GM18867 (cell line): ENCODE data around the gene SLC25A21.
"Not testable (repeated sequence)": the region's sequence is repeated elsewhere in the genome, so short reads cannot be mapped to it uniquely, and the experiment has no call there.

Experiments used
- ATAC-seq: cut with Tn5 transposase; IDR thresholded peaks from one replicate; pipeline ENCODE4 v1.9.1; 2021; ENCODE audit warnings: mild to moderate bottlenecking, moderate library complexity; ENCODE audit not compliant: unreplicated experiment

Gene SLC25A21

GRCh38 chr14:36738269-36738668 is 434.1 kb downstream of the SLC25A21 start:
- ATAC-seq, result no peak

GRCh38 chr14:36726128-36726527 is 446.3 kb downstream of the SLC25A21 start:
- no peak for ATAC-seq

GRCh38 chr14:36724162-36724561 is 448.2 kb downstream of the SLC25A21 start:
- ATAC-seq, result no peak

- no peak for ATAC-seq
These were observed 448.9 kb downstream of the SLC25A21 start for GRCh38 chr14:36723530-36723929.

GRCh38 chr14:36721877-36722276 is 450.5 kb downstream of the SLC25A21 start:
- ATAC-seq, result no peak

- ATAC-seq, result no peak
These were observed 451.7 kb downstream of the SLC25A21 start for GRCh38 chr14:36720657-36721056.

GRCh38 chr14:36719823-36720222 is 452.6 kb downstream of the SLC25A21 start:
- no peak for ATAC-seq

GRCh38 chr14:36718216-36718615 is 454.2 kb downstream of the SLC25A21 start:
- no peak for ATAC-seq

GRCh38 chr14:36717363-36717762 is 455.0 kb downstream of the SLC25A21 start:
- ATAC-seq, result no peak

GRCh38 chr14:36716614-36717184 is 455.7 kb downstream of the SLC25A21 start:
- no peak for ATAC-seq

- no peak for ATAC-seq
These were observed 458.3 kb downstream of the SLC25A21 start for GRCh38 chr14:36713960-36714703.

GRCh38 chr14:36707570-36707969 is 464.8 kb downstream of the SLC25A21 start:
- no peak for ATAC-seq

GRCh38 chr14:36702474-36702873 is 469.9 kb downstream of the SLC25A21 start:
- ATAC-seq, result no peak

GRCh38 chr14:36701132-36701531 is 471.3 kb downstream of the SLC25A21 start:
- no peak for ATAC-seq

- no peak for ATAC-seq
These were observed 471.8 kb downstream of the SLC25A21 start for GRCh38 chr14:36700651-36701050.

- ATAC-seq, result not testable (repeated sequence)
These were observed 473.0 kb downstream of the SLC25A21 start for GRCh38 chr14:36699420-36699819.

- ATAC-seq, result no peak
These were observed 481.9 kb downstream of the SLC25A21 start for GRCh38 chr14:36690311-36691040.

GRCh38 chr14:36684946-36685345 is 487.5 kb downstream of the SLC25A21 start:
- ATAC-seq, result no peak

- ATAC-seq, result no peak
These were observed 489.2 kb downstream of the SLC25A21 start for GRCh38 chr14:36683083-36683724.

- ATAC-seq, result no peak
These were observed 490.1 kb downstream of the SLC25A21 start for GRCh38 chr14:36682338-36682737.

GRCh38 chr14:36676236-36676635 is 496.2 kb downstream of the SLC25A21 start:
- ATAC-seq, result no peak
